ENCODE measurements around the gene INPP5J. TPM values are rescaled to one million over a fixed set of nuclear protein-coding genes. Genes with fewer than 3 reads are reported as not detected.
"Not testable (repeated sequence)": the region's sequence is repeated elsewhere in the genome, so short reads cannot be mapped to it uniquely, and the experiment has no call there.

The INPP5J gene
- polyA plus RNA-seq, 3 donors: 4.2 to 6.1 (median 5.8) TPM

- DNase-seq: no peak
Measured at GRCh38 chr22:31086703-31087330, 35.9 kb upstream of the INPP5J start.

GRCh38 chr22:31087744-31088215, 35.0 kb upstream of the INPP5J start:
- DNase-seq: no peak

- DNase-seq: no peak
Measured at GRCh38 chr22:31088233-31088986, 34.4 kb upstream of the INPP5J start.

- DNase-seq: no peak
Measured at GRCh38 chr22:31089160-31090100, 33.3 kb upstream of the INPP5J start.

GRCh38 chr22:31090217-31091085, 32.3 kb upstream of the INPP5J start:
- DNase-seq: no peak

- no peak for DNase-seq
Measured at GRCh38 chr22:31091106-31091975, 31.4 kb upstream of the INPP5J start.

- DNase-seq: no peak
Measured at GRCh38 chr22:31092161-31092560, 30.6 kb upstream of the INPP5J start.

- DNase-seq: no peak
Measured at GRCh38 chr22:31093086-31093850, 29.5 kb upstream of the INPP5J start.

GRCh38 chr22:31094021-31094551, 28.7 kb upstream of the INPP5J start:
- DNase-seq: no peak

GRCh38 chr22:31094741-31095140, 28.0 kb upstream of the INPP5J start:
- no peak for DNase-seq

GRCh38 chr22:31095637-31096249, 27.0 kb upstream of the INPP5J start:
- DNase-seq: no peak

GRCh38 chr22:31096657-31097279, 26.0 kb upstream of the INPP5J start:
- DNase-seq: no peak

GRCh38 chr22:31097539-31097938, 25.2 kb upstream of the INPP5J start:
- not testable (repeated sequence) for DNase-seq

GRCh38 chr22:31097941-31098631, 24.7 kb upstream of the INPP5J start:
- DNase-seq: no peak

GRCh38 chr22:31098632-31099110, 24.1 kb upstream of the INPP5J start:
- no peak for DNase-seq

- DNase-seq: no peak
Measured at GRCh38 chr22:31099386-31099785, 23.4 kb upstream of the INPP5J start.
